Measurements from ENCODE around the gene ERC2.

GRCh38 chr3:56157693-56158362 is 310.4 kb downstream of the ERC2 start:
- TF ChIP-seq EZH2 (IDR thresholded peaks at IDR 0.05; ENCODE audit: low read length, missing control alignments) (no peak), CTCF (conservative IDR thresholded peaks at IDR 0.05 in 1 of 2, IDR thresholded peaks at IDR 0.05 in 1 of 2; ENCODE audit: low read depth in 1 of 2, low read length in 2 of 2) (no peak)

All from fibroblast of lung (primary cell).